Thyroid gland (tissue), 4 donors: Measurements from ENCODE around the gene INPP5D. TPM values are rescaled to one million over a fixed set of nuclear protein-coding genes. Genes with fewer than 3 reads are reported as not detected.

ENCODE experiments used
- DNase-seq, 2 donors: peaks; one replicate each; pipeline ENCODE4 v3.0.0-alpha.2; 2019
- H3K27ac ChIP-seq, 3 donors: fragments of 200-600 bp; sonication (generic); 1 replicate in 2 of 3; 2 replicates in 1 of 3; pipeline ENCODE4 v1.5.1; 2016 to 2019; ENCODE audit warnings: mild to moderate bottlenecking in 1 of 3, moderate library complexity in 1 of 3
- H3K27me3 ChIP-seq: fragments of 200-600 bp; sonication (generic); one replicate; pipeline ENCODE4 v1.5.1; 2019
- H3K36me3 ChIP-seq, 2 donors: fragments of 200-600 bp; sonication (generic); one replicate each; pipeline ENCODE4 v1.5.1; 2016 to 2019
- H3K4me1 ChIP-seq, 2 donors: fragments of 200-600 bp; sonication (generic); one replicate each; pipeline ENCODE4 v1.5.1; 2017 to 2019
- H3K4me3 ChIP-seq, 3 donors: fragments of 200-600 bp; sonication (generic); replicated peaks in 1 of 3; 1 replicate in 2 of 3; 2 replicates in 1 of 3; pipeline ENCODE4 v1.5.1; 2016; ENCODE audit warnings: mild to moderate bottlenecking in 1 of 3
- H3K9me3 ChIP-seq: fragments of 200-600 bp; sonication (generic); one replicate; pipeline ENCODE4 v1.5.1; 2017
- CTCF ChIP-seq, 6 experiments: fragments of 200-600 bp in 3 of 6; fragments of 450-650 bp in 3 of 6; sonication (generic) in 3 of 6; IDR thresholded peaks; one replicate each; pipeline ENCODE4 v1.5.1; 2016 to 2019; ENCODE audit warnings: antibody characterized with exemption in 6 of 6, mild to moderate bottlenecking in 2 of 6, inconsistent platforms in 1 of 6, moderate library complexity in 1 of 6
- POLR2A ChIP-seq, 2 donors: fragments of 450-650 bp; IDR thresholded peaks; one replicate each; pipeline ENCODE4 v1.6.1; 2017; ENCODE audit warnings: antibody characterized with exemption in 2 of 2, mild to moderate bottlenecking in 2 of 2, moderate library complexity in 1 of 2
- WGBS, 2 donors: methylation state at CpG; one replicate each; pipeline ENCODE4 v1.1.5; 2017; 5-methylcytosine and 5-hydroxymethylcytosine counted together
- intact Hi-C: fragments of 100-400 bp; cut with DNase I; formaldehyde crosslinking; loops from one replicate; pipeline ENCODE4 v1.15.1; 2023
- total RNA-seq, 4 donors: library from RNA; depleted of rRNA; stranded (reverse); fragments of >200 nt; gene quantifications; one replicate each; pipeline ENCODE4 v1.2.3, GENCODE V29; 2016

The INPP5D gene
- total RNA-seq, 4 donors from 2014 or later, result 7.1 to 13.4 (median 10.5) TPM

GRCh38 chr2:233242231-233242927, 182.2 kb downstream of the INPP5D start:
- Histone ChIP-seq H3K27ac (no peak overlapping the region), H3K27me3 (no peaks in the 10 kb centered on the region), H3K4me1 (no peaks in the 10 kb centered on the region), H3K4me3 (no peak overlapping the region), H3K9me3 (no peaks in the 10 kb centered on the region), H3K36me3 (no peaks in the 10 kb centered on the region)
- TF ChIP-seq CTCF (IDR thresholded peaks at IDR 0.05) (no peak), POLR2A (IDR thresholded peaks at IDR 0.05) (no peak)
- intact Hi-C loops, result loop anchor here (10.0 kb wide), 1 partner anchor 638 kb away; no protein-coding TSS in a partner anchor
- WGBS, 2 donors, result 80 to 83% methylated on average over 14 of the region's 14 CpGs
- no peak for DNase-seq

GRCh38 chr2:233243348-233243747, 183.2 kb downstream of the INPP5D start:
- Histone ChIP-seq H3K36me3 (no peaks in the 10 kb centered on the region), H3K27ac (no peak overlapping the region), H3K4me1 (no peaks in the 10 kb centered on the region), H3K4me3 (no peak overlapping the region), H3K9me3 (no peaks in the 10 kb centered on the region), H3K27me3 (no peaks in the 10 kb centered on the region)
- intact Hi-C loops, result loop anchor here (10.0 kb wide), 1 partner anchor 639 kb away; no protein-coding TSS in a partner anchor
- WGBS, 2 donors, result 60 to 73% methylated on average over 4 of the region's 4 CpGs
- DNase-seq, result no peak
- TF ChIP-seq CTCF (IDR thresholded peaks at IDR 0.05), result no peak
- no peak for TF ChIP-seq POLR2A (IDR thresholded peaks at IDR 0.05)

GRCh38 chr2:233244818-233245217, 184.7 kb downstream of the INPP5D start:
- Histone ChIP-seq H3K36me3 (no peaks in the 10 kb centered on the region), H3K4me3 (no peak overlapping the region), H3K9me3 (no peaks in the 10 kb centered on the region), H3K27ac (no peak overlapping the region), H3K4me1 (no peaks in the 10 kb centered on the region), H3K27me3 (no peaks in the 10 kb centered on the region)
- intact Hi-C loops, result loop anchor here (10.0 kb wide), 1 partner anchor 640 kb away; no protein-coding TSS in a partner anchor
- 53 to 71% methylated on average over 5 of the region's 5 CpGs for WGBS, 2 donors
- TF ChIP-seq CTCF (IDR thresholded peaks at IDR 0.05) (no peak), POLR2A (IDR thresholded peaks at IDR 0.05) (no peak)
- no peak for DNase-seq

- WGBS, 2 donors, result 77 to 86% methylated on average over 6 of the region's 6 CpGs
- H3K4me3 ChIP-seq, result no peak overlapping the region
- H3K4me1 ChIP-seq, result no peaks in the 10 kb centered on the region
- no peaks in the 10 kb centered on the region for H3K9me3 ChIP-seq
- no peaks in the 10 kb centered on the region for H3K27me3 ChIP-seq
- H3K27ac ChIP-seq, result no peak overlapping the region
- DNase-seq, result no peak
- TF ChIP-seq CTCF (IDR thresholded peaks at IDR 0.05), result no peak
- no peak for TF ChIP-seq POLR2A (IDR thresholded peaks at IDR 0.05)
- intact Hi-C loops, result loop anchor here (10.0 kb wide), 1 partner anchor 641 kb away; no protein-coding TSS in a partner anchor
- no peaks in the 10 kb centered on the region for H3K36me3 ChIP-seq
Observed at GRCh38 chr2:233245406-233245805, 185.3 kb downstream of the INPP5D start.

- H3K4me3 ChIP-seq, result no peak overlapping the region
- WGBS, 2 donors, result 81% methylated on average over 2 of the region's 2 CpGs
- H3K27ac ChIP-seq, result no peak overlapping the region
- TF ChIP-seq POLR2A (IDR thresholded peaks at IDR 0.05), result no peak
- no peak for TF ChIP-seq CTCF (IDR thresholded peaks at IDR 0.05)
- H3K9me3 ChIP-seq, result no peaks in the 10 kb centered on the region
- no peak for DNase-seq
- intact Hi-C loops, result loop anchor here (10.0 kb wide), 1 partner anchor 642 kb away; no protein-coding TSS in a partner anchor
- H3K36me3 ChIP-seq, result no peaks in the 10 kb centered on the region
- H3K27me3 ChIP-seq, result no peaks in the 10 kb centered on the region
- no peaks in the 10 kb centered on the region for H3K4me1 ChIP-seq
Observed at GRCh38 chr2:233247116-233247515, 187.0 kb downstream of the INPP5D start.
